ENCODE data around the gene OR12D1.

- TF ChIP-seq CTCF (IDR thresholded peaks at IDR 0.05; ENCODE audit: borderline replicate concordance, extremely low read depth, low read length, poor library complexity, severe bottlenecking) (no peak), EZH2 (IDR thresholded peaks at IDR 0.05; ENCODE audit: borderline replicate concordance, low read depth, low read length, severe bottlenecking) (no peak)
These were observed 51.1 kb downstream of the OR12D1 start for GRCh38 chr6:29465801-29466200.

Data from DND-41 (cell line).